ENCODE data around the gene NCDN. TPM values are rescaled to one million over a fixed set of nuclear protein-coding genes. Genes with fewer than 3 reads are reported as not detected.

Gene NCDN
- total RNA-seq: 10 to 100 TPM; 42.2 to 59.6 TPM

GRCh38 chr1:35557611-35558373 lies at the start of gene NCDN:
Gene NCDN, plus strand, starts transcription at chr1:35557799. Its CDS starts 392 bp downstream, at chr1:35558191.
- Mint-ChIP-seq H3K27me3 (no peaks in the 10 kb centered on the region), H3K36me3 (no peaks in the 10 kb centered on the region), H3K4me3 (peak within 1 kb of the TSS; percentile 100), H3K4me1 (ENCODE audit: low read depth in 2 of 2) (peaks cover 49 to 52% of the 10 kb centered on the region in 2 donors), H3K9me3 (no peaks in the 10 kb centered on the region), H3K27ac (peak within 1 kb of the TSS; percentile 97)
- ATAC-seq (peak; percentile 97), DNase-seq (ENCODE audit: low spot score) (peak; percentile 98)

- H3K9me3 Mint-ChIP-seq: no peaks in the 10 kb centered on the region
- H3K36me3 Mint-ChIP-seq: no peaks in the 10 kb centered on the region
- DNase-seq (ENCODE audit: low spot score) (no peak), ATAC-seq (no peak)
- H3K4me1 Mint-ChIP-seq (ENCODE audit: low read depth in 2 of 2): peaks cover 44 to 46% of the 10 kb centered on the region in 2 donors
- peak overlapping the region in 1 of 2 donors; percentile 31 for H3K27ac Mint-ChIP-seq
- no peaks in the 10 kb centered on the region for H3K27me3 Mint-ChIP-seq
- H3K4me3 Mint-ChIP-seq: no peak overlapping the region
These were observed 49.7 kb upstream of the NCDN start for GRCh38 chr1:35507947-35508346.

GRCh38 chr1:35509558-35509957 lies 48.0 kb upstream of the NCDN start:
- Mint-ChIP-seq H3K4me3 (no peak overlapping the region), H3K9me3 (no peaks in the 10 kb centered on the region), H3K4me1 (ENCODE audit: low read depth in 2 of 2) (peaks cover 44 to 47% of the 10 kb centered on the region in 2 donors), H3K27ac (peak overlapping the region in 1 of 2 donors; percentile 28), H3K36me3 (no peaks in the 10 kb centered on the region), H3K27me3 (no peaks in the 10 kb centered on the region)
- DNase-seq (ENCODE audit: low spot score) (no peak), ATAC-seq (no peak)

- no peak for ATAC-seq
- peaks cover 12% of the 10 kb centered on the region for H3K36me3 Mint-ChIP-seq
- H3K9me3 Mint-ChIP-seq: peaks cover 10% of the 10 kb centered on the region
- peaks cover 33 to 43% of the 10 kb centered on the region in 2 donors for H3K4me1 Mint-ChIP-seq (ENCODE audit: low read depth in 2 of 2)
- H3K27me3 Mint-ChIP-seq: no peaks in the 10 kb centered on the region
- H3K4me3 Mint-ChIP-seq: no peak overlapping the region
- DNase-seq (ENCODE audit: low spot score): no peak
- H3K27ac Mint-ChIP-seq: no peak overlapping the region
These were observed 46.3 kb upstream of the NCDN start for GRCh38 chr1:35511305-35511704.

GRCh38 chr1:35518183-35518582 lies 39.4 kb upstream of the NCDN start:
- Mint-ChIP-seq H3K27ac (no peak overlapping the region), H3K4me3 (no peak overlapping the region), H3K4me1 (ENCODE audit: low read depth in 2 of 2) (peaks cover 13 to 20% of the 10 kb centered on the region in 2 donors), H3K27me3 (no peaks in the 10 kb centered on the region), H3K36me3 (peaks cover 32% of the 10 kb centered on the region), H3K9me3 (peaks cover 14% of the 10 kb centered on the region)
- ATAC-seq (no peak), DNase-seq (ENCODE audit: low spot score) (no peak)

GRCh38 chr1:35519432-35519831 lies 38.2 kb upstream of the NCDN start:
- Mint-ChIP-seq H3K9me3 (peaks cover 14% of the 10 kb centered on the region), H3K27ac (no peak overlapping the region), H3K27me3 (no peaks in the 10 kb centered on the region), H3K4me3 (no peak overlapping the region), H3K36me3 (peaks cover 35% of the 10 kb centered on the region), H3K4me1 (ENCODE audit: low read depth in 2 of 2) (peaks cover 17 to 21% of the 10 kb centered on the region in 2 donors)
- DNase-seq (ENCODE audit: low spot score): no peak
- no peak for ATAC-seq

- no peak for ATAC-seq
- DNase-seq (ENCODE audit: low spot score): no peak
- H3K9me3 Mint-ChIP-seq: no peaks in the 10 kb centered on the region
- H3K36me3 Mint-ChIP-seq: peaks cover 17% of the 10 kb centered on the region
- peaks cover 9 to 15% of the 10 kb centered on the region in 2 donors for H3K4me1 Mint-ChIP-seq (ENCODE audit: low read depth in 2 of 2)
- no peak overlapping the region for H3K4me3 Mint-ChIP-seq
- no peak overlapping the region for H3K27ac Mint-ChIP-seq
- no peaks in the 10 kb centered on the region for H3K27me3 Mint-ChIP-seq
These were observed 33.5 kb upstream of the NCDN start for GRCh38 chr1:35524106-35524505.

- H3K27ac Mint-ChIP-seq: no peak overlapping the region
- DNase-seq (ENCODE audit: low spot score) (no peak), ATAC-seq (no peak)
- H3K9me3 Mint-ChIP-seq: peaks cover 6% of the 10 kb centered on the region
- H3K36me3 Mint-ChIP-seq: peaks cover 29% of the 10 kb centered on the region
- H3K4me3 Mint-ChIP-seq: no peak overlapping the region
- H3K4me1 Mint-ChIP-seq (ENCODE audit: low read depth in 2 of 2): peaks cover 3 to 6% of the 10 kb centered on the region in 2 donors
- no peaks in the 10 kb centered on the region for H3K27me3 Mint-ChIP-seq
These were observed 27.4 kb upstream of the NCDN start for GRCh38 chr1:35530168-35530567.

GRCh38 chr1:35530946-35531345 lies 26.7 kb upstream of the NCDN start:
- no peaks in the 10 kb centered on the region for H3K27me3 Mint-ChIP-seq
- DNase-seq (ENCODE audit: low spot score): no peak
- H3K4me3 Mint-ChIP-seq: no peak overlapping the region
- peak in 1 of 2 donors; percentile 44 for ATAC-seq
- H3K4me1 Mint-ChIP-seq (ENCODE audit: low read depth in 2 of 2): peaks cover 3 to 6% of the 10 kb centered on the region in 2 donors
- peaks cover 29% of the 10 kb centered on the region for H3K36me3 Mint-ChIP-seq
- peaks cover 6% of the 10 kb centered on the region for H3K9me3 Mint-ChIP-seq
- no peak overlapping the region for H3K27ac Mint-ChIP-seq

GRCh38 chr1:35531368-35531767 lies 26.2 kb upstream of the NCDN start:
- DNase-seq (ENCODE audit: low spot score) (no peak), ATAC-seq (no peak)
- H3K9me3 Mint-ChIP-seq: peaks cover 6% of the 10 kb centered on the region
- no peak overlapping the region for H3K4me3 Mint-ChIP-seq
- peaks cover 29% of the 10 kb centered on the region for H3K36me3 Mint-ChIP-seq
- no peak overlapping the region for H3K27ac Mint-ChIP-seq
- peaks cover 3 to 6% of the 10 kb centered on the region in 2 donors for H3K4me1 Mint-ChIP-seq (ENCODE audit: low read depth in 2 of 2)
- no peaks in the 10 kb centered on the region for H3K27me3 Mint-ChIP-seq

- Mint-ChIP-seq H3K4me3 (no peak overlapping the region), H3K9me3 (peaks cover 6% of the 10 kb centered on the region), H3K27ac (no peak overlapping the region), H3K4me1 (ENCODE audit: low read depth in 2 of 2) (peaks cover 3 to 16% of the 10 kb centered on the region in 2 donors), H3K27me3 (no peaks in the 10 kb centered on the region), H3K36me3 (peaks cover 23% of the 10 kb centered on the region)
- ATAC-seq (no peak), DNase-seq (ENCODE audit: low spot score) (no peak)
These were observed 24.9 kb upstream of the NCDN start for GRCh38 chr1:35532497-35533223.

GRCh38 chr1:35533586-35533985 lies 24.0 kb upstream of the NCDN start:
- ATAC-seq (no peak), DNase-seq (ENCODE audit: low spot score) (no peak)
- Mint-ChIP-seq H3K9me3 (peaks cover 6% of the 10 kb centered on the region), H3K27ac (no peak overlapping the region), H3K4me3 (no peak overlapping the region), H3K4me1 (ENCODE audit: low read depth in 2 of 2) (peaks cover 6 to 17% of the 10 kb centered on the region in 2 donors), H3K27me3 (no peaks in the 10 kb centered on the region), H3K36me3 (peaks cover 19% of the 10 kb centered on the region)

- Mint-ChIP-seq H3K4me3 (no peak overlapping the region), H3K27me3 (no peaks in the 10 kb centered on the region), H3K9me3 (peaks cover 4% of the 10 kb centered on the region), H3K36me3 (peaks cover 6% of the 10 kb centered on the region), H3K4me1 (ENCODE audit: low read depth in 2 of 2) (peaks cover 22 to 34% of the 10 kb centered on the region in 2 donors), H3K27ac (no peak overlapping the region)
- DNase-seq (ENCODE audit: low spot score): no peak
- ATAC-seq: no peak
These were observed 22.4 kb upstream of the NCDN start for GRCh38 chr1:35535243-35535642.

- DNase-seq (ENCODE audit: low spot score) (no peak), ATAC-seq (no peak)
- Mint-ChIP-seq H3K27ac (peak overlapping the region in 1 of 2 donors; percentile 23), H3K4me1 (ENCODE audit: low read depth in 2 of 2) (peaks cover 30 to 39% of the 10 kb centered on the region in 2 donors), H3K9me3 (no peaks in the 10 kb centered on the region), H3K4me3 (no peak overlapping the region), H3K27me3 (no peaks in the 10 kb centered on the region), H3K36me3 (no peaks in the 10 kb centered on the region)
These were observed 20.9 kb upstream of the NCDN start for GRCh38 chr1:35536556-35537162.
